Gastroesophageal sphincter (tissue), 4 donors: ENCODE results near the gene TMEM69. TPM values are rescaled to one million over a fixed set of nuclear protein-coding genes. Genes with fewer than 3 reads are reported as not detected.

Experiments used
- ATAC-seq: fragments of 150-250 bp; one replicate; pipeline ENCODE4 v1.9.1; 2016; ENCODE audit warnings: mild to moderate bottlenecking, moderate library complexity
- H3K27ac ChIP-seq, 4 donors: fragments of 200-600 bp; sonication (generic) in 3 of 4; 1 replicate in 3 of 4; 2 replicates in 1 of 4; pipeline ENCODE4 v1.5.1; 2016 to 2019
- H3K27me3 ChIP-seq: fragments of 200-600 bp; sonication (generic); one replicate; pipeline ENCODE4 v1.5.1; 2019
- H3K36me3 ChIP-seq, 2 donors: fragments of 200-600 bp; sonication (generic); one replicate each; pipeline ENCODE4 v1.5.1; 2019; ENCODE audit warnings: control low read depth in 1 of 2
- H3K4me1 ChIP-seq, 3 donors: fragments of 200-600 bp; sonication (generic); 1 replicate in 2 of 3; 2 replicates in 1 of 3; pipeline ENCODE4 v1.5.1; 2016 to 2019; ENCODE audit warnings: control low read depth in 2 of 3
- H3K4me3 ChIP-seq, 2 donors: fragments of 200-600 bp; sonication (generic); one replicate each; pipeline ENCODE4 v1.5.1; 2019; ENCODE audit warnings: mild to moderate bottlenecking in 1 of 2, moderate library complexity in 1 of 2
- H3K9me3 ChIP-seq, 3 donors: fragments of 200-600 bp; sonication (generic); one replicate each; pipeline ENCODE4 v1.5.1; 2017 to 2019; ENCODE audit warnings: control low read depth in 2 of 3
- CTCF ChIP-seq, 4 experiments: fragments of 200-600 bp in 2 of 4; fragments of 450-650 bp in 2 of 4; sonication (generic) in 1 of 4; IDR thresholded peaks; one replicate each; pipeline ENCODE4 v1.5.1; 2017 to 2019; ENCODE audit warnings: antibody characterized with exemption in 4 of 4, mild to moderate bottlenecking in 2 of 4, moderate library complexity in 2 of 4
- EP300 ChIP-seq: sonication (generic); formaldehyde crosslinking; IDR thresholded peaks from one replicate; pipeline ENCODE4 v1.6.1; 2017; ENCODE audit warnings: antibody characterized with exemption, mild to moderate bottlenecking
- POLR2A ChIP-seq, 2 donors: fragments of 450-650 bp; IDR thresholded peaks; one replicate each; pipeline ENCODE4 v1.6.1; 2017; ENCODE audit warnings: antibody characterized with exemption in 2 of 2, mild to moderate bottlenecking in 2 of 2, moderate library complexity in 1 of 2
- POLR2AphosphoS5 ChIP-seq: sonication (generic); formaldehyde crosslinking; IDR thresholded peaks from one replicate; pipeline ENCODE4 v1.6.1; 2017; ENCODE audit warnings: antibody characterized with exemption
- WGBS, 2 donors: methylation state at CpG; one replicate each; pipeline ENCODE4 v1.1.5; 2018; ENCODE audit warnings: low coverage in 1 of 2; 5-methylcytosine and 5-hydroxymethylcytosine counted together
- total RNA-seq, 4 donors: library from RNA; depleted of rRNA; stranded (reverse); fragments of >200 nt; gene quantifications; one replicate each; pipeline ENCODE4 v1.1.0, GENCODE V29; 2016

Gene TMEM69
- total RNA-seq, 4 donors from 2014 or later = 10.6 to 27.1 (median 21.9) TPM

DNA sequence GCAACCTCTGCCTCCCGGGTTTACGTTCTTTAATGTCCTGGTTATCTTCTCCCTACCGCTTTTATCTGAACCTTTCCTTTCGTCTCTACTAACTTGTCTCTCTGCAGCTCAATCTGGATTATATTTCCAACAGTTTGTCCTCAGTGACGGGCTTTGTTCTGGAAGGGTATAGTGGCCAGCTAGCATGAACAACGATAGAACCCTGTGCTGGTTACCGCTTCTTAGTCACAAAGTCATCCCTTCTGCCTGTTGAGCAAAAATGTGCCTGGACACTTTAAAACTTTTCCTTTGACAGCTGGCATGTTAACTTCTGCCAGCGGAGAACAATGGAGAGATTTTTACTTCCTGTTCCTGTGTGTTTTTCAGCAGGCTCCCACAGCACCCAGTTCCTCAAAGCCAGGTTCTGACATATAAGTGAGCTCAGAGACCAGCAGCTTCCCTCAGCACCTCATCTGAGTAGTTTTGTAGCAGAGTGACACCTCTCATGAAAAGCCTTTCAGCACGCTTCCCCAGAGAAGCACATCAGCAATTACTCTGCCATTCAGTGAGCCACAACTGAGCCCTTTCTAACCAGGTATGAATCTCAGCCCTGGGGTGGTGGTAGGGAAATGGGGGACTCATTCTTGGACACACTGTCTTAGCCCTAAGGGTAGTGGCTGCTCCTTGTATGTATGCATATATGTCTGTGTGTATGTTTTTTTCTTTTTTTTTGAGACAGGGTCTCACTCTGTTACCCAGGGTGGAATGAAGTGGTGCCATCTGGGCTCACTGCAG lies 40.5 kb upstream of the TMEM69 start:
- peaks cover 0 to 23% (median 0%) of the 10 kb centered on the region in 3 donors for H3K4me1 ChIP-seq
- 69 to 75% methylated on average over 6 to 9 of the region's 9 CpGs for WGBS, 2 donors
- no peak for ATAC-seq
- H3K27me3 ChIP-seq = no peaks in the 10 kb centered on the region
- H3K9me3 ChIP-seq = no peaks in the 10 kb centered on the region
- peaks cover 0 to 72% of the 10 kb centered on the region in 2 donors for H3K36me3 ChIP-seq
- no peak overlapping the region for H3K27ac ChIP-seq
- TF ChIP-seq EP300 (no peak), CTCF (IDR thresholded peaks at IDR 0.05) (no peak), POLR2AphosphoS5 (no peak), POLR2A (IDR thresholded peaks at IDR 0.05) (no peak)
- no peak overlapping the region for H3K4me3 ChIP-seq

- no peaks in the 10 kb centered on the region for H3K9me3 ChIP-seq
- H3K27me3 ChIP-seq = no peaks in the 10 kb centered on the region
- no peaks in the 10 kb centered on the region for H3K4me1 ChIP-seq
- no peak overlapping the region for H3K4me3 ChIP-seq
- 90 to 96% methylated on average over 6 to 12 of the region's 12 CpGs for WGBS, 2 donors
- no peak overlapping the region for H3K27ac ChIP-seq
- no peak for ATAC-seq
- TF ChIP-seq EP300 (no peak), CTCF (IDR thresholded peaks at IDR 0.05) (no peak), POLR2A (IDR thresholded peaks at IDR 0.05) (no peak)
- peaks cover 2 to 94% of the 10 kb centered on the region in 2 donors for H3K36me3 ChIP-seq
Measured at GRCh38 chr1:45654540-45655280, 33.3 kb upstream of the TMEM69 start.

- Histone ChIP-seq H3K27ac (no peak overlapping the region), H3K36me3 (peaks cover 2 to 85% of the 10 kb centered on the region in 2 donors), H3K4me3 (no peak overlapping the region), H3K4me1 (peaks cover 0 to 13% (median 0%) of the 10 kb centered on the region in 3 donors), H3K9me3 (no peaks in the 10 kb centered on the region), H3K27me3 (no peaks in the 10 kb centered on the region)
- TF ChIP-seq POLR2AphosphoS5 (no peak), CTCF (IDR thresholded peaks at IDR 0.05) (no peak), POLR2A (IDR thresholded peaks at IDR 0.05) (no peak), EP300 (no peak)
- ATAC-seq = no peak
- WGBS, 2 donors = 91 to 100% methylated on average over 2 to 3 of the region's 3 CpGs
Measured at GRCh38 chr1:45656573-45657226, 31.3 kb upstream of the TMEM69 start.

- TF ChIP-seq CTCF (IDR thresholded peaks at IDR 0.05) (no peak), EP300 (no peak), POLR2A (IDR thresholded peaks at IDR 0.05) (no peak), POLR2AphosphoS5 (no peak)
- H3K4me1 ChIP-seq = peaks cover 0 to 25% (median 0%) of the 10 kb centered on the region in 3 donors
- no peak overlapping the region for H3K4me3 ChIP-seq
- peaks cover 2 to 71% of the 10 kb centered on the region in 2 donors for H3K36me3 ChIP-seq
- WGBS, 2 donors = 57 to 100% methylated on average over 1 to 2 of the region's 2 CpGs
- ATAC-seq = no peak
- no peak overlapping the region for H3K27ac ChIP-seq
- no peaks in the 10 kb centered on the region for H3K9me3 ChIP-seq
- H3K27me3 ChIP-seq = no peaks in the 10 kb centered on the region
Measured at GRCh38 chr1:45658171-45658570, 29.8 kb upstream of the TMEM69 start.
